Neural progenitor cell (in vitro differentiated cells): ENCODE results near the gene RPTOR.

Experiments used
- EZH2 ChIP-seq: fragments of 200-600 bp; sonication (generic); IDR thresholded peaks from 2 replicates; pipeline ENCODE4 v1.6.1; 2017; ENCODE audit warnings: antibody characterized with exemption, mild to moderate bottlenecking, moderate library complexity
- TF ChIP-seq, protein P1 (sequence below): fragments of 200-600 bp; sonication (generic); IDR thresholded peaks from 2 replicates; pipeline ENCODE4 v1.5.1; 2017; ENCODE audit warnings: antibody characterized with exemption, mild to moderate bottlenecking

DNA sequence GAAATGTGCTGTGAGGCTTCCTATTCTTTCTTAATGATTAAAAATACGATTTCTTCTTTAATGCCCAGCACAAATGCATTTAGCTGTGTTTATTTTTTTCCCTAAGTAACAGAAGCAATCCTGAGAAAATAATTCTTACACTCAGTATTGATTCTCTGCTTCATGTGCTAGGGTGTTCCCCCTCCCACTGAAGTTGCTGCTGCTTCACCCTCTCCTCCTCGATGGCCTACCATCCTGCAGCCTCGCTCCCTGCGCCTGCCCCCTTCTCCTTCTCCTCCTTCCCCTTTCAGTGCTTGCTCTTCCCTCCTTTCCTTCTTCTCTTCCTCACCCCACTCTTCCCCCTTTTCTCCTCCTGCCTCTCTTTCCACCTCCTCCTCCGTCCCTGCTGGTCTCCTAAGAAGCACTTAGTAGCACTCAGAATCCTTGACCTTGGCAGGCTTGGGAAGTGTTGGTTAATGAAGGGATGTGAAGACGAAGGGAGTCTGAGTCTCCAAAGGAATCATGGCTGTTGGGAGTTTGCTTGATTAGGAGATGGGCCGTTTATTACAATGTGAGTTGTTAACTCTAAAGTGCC, 119.7 kb downstream of the RPTOR start:
- TF ChIP-seq, protein P1, sequence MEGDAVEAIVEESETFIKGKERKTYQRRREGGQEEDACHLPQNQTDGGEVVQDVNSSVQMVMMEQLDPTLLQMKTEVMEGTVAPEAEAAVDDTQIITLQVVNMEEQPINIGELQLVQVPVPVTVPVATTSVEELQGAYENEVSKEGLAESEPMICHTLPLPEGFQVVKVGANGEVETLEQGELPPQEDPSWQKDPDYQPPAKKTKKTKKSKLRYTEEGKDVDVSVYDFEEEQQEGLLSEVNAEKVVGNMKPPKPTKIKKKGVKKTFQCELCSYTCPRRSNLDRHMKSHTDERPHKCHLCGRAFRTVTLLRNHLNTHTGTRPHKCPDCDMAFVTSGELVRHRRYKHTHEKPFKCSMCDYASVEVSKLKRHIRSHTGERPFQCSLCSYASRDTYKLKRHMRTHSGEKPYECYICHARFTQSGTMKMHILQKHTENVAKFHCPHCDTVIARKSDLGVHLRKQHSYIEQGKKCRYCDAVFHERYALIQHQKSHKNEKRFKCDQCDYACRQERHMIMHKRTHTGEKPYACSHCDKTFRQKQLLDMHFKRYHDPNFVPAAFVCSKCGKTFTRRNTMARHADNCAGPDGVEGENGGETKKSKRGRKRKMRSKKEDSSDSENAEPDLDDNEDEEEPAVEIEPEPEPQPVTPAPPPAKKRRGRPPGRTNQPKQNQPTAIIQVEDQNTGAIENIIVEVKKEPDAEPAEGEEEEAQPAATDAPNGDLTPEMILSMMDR, result no peak
- no peak for TF ChIP-seq EZH2
